Hepatocyte (in vitro differentiated cells): Measurements from ENCODE around the gene PGK1. TPM values are rescaled to one million over a fixed set of nuclear protein-coding genes. Genes with fewer than 3 reads are reported as not detected.

Source experiments
- DNase-seq: peaks from one replicate; pipeline ENCODE4 v3.0.0-alpha.2; 2016; ENCODE audit warnings: low spot score
- H2AFZ ChIP-seq: fragments of 200-600 bp; sonication (generic); 2 replicates; pipeline ENCODE4 v1.6.0; 2016; ENCODE audit warnings: antibody characterized with exemption, mild to moderate bottlenecking
- H3K27ac ChIP-seq: fragments of 200-600 bp; sonication (generic); 2 replicates; pipeline ENCODE4 v1.5.1; 2016; ENCODE audit warnings: mild to moderate bottlenecking
- H3K27me3 ChIP-seq: fragments of 200-600 bp; sonication (generic); 2 replicates; pipeline ENCODE4 v1.6.1; 2016
- H3K36me3 ChIP-seq: fragments of 200-600 bp; sonication (generic); replicated peaks from 2 replicates; pipeline ENCODE4 v1.5.1; 2016; ENCODE audit warnings: low read depth; ENCODE audit not compliant: insufficient read depth
- H3K4me1 ChIP-seq: fragments of 200-600 bp; sonication (generic); 2 replicates; pipeline ENCODE4 v1.5.1; 2016; ENCODE audit warnings: mild to moderate bottlenecking, moderate library complexity; ENCODE audit not compliant: insufficient read depth
- H3K4me2 ChIP-seq: fragments of 200-600 bp; sonication (generic); 2 replicates; pipeline ENCODE4 v1.6.0; 2016
- H3K4me3 ChIP-seq: fragments of 200-600 bp; sonication (generic); 2 replicates; pipeline ENCODE4 v1.5.1; 2016; ENCODE audit warnings: mild to moderate bottlenecking
- H3K79me2 ChIP-seq: fragments of 200-600 bp; sonication (generic); 2 replicates; pipeline ENCODE4 v1.6.0; 2017; ENCODE audit warnings: mild to moderate bottlenecking
- H3K9me2 ChIP-seq: fragments of 200-600 bp; sonication (generic); replicated peaks from 2 replicates; pipeline ENCODE4 v1.6.0; 2017; ENCODE audit warnings: mild to moderate bottlenecking; ENCODE audit not compliant: insufficient read depth
- H3K9me3 ChIP-seq: fragments of 200-600 bp; sonication (generic); 2 replicates; pipeline ENCODE4 v1.5.1; 2016; ENCODE audit warnings: low read depth, mild to moderate bottlenecking
- H4K20me1 ChIP-seq: fragments of 200-600 bp; sonication (generic); 2 replicates; pipeline ENCODE4 v1.6.0; 2016; ENCODE audit warnings: mild to moderate bottlenecking; ENCODE audit not compliant: insufficient read depth, poor library complexity, severe bottlenecking
- CTCF ChIP-seq: fragments of 200-600 bp; sonication (generic); IDR thresholded peaks from 2 replicates; pipeline ENCODE4 v1.5.1; 2016; ENCODE audit warnings: antibody characterized with exemption, mild to moderate bottlenecking; ENCODE audit not compliant: poor library complexity
- EZH2 ChIP-seq: fragments of 200-600 bp; sonication (generic); IDR thresholded peaks from 2 replicates; pipeline ENCODE4 v1.6.1; 2016; ENCODE audit warnings: antibody characterized with exemption, mild to moderate bottlenecking, borderline replicate concordance
- EZH2phosphoT487 ChIP-seq: fragments of 200-600 bp; sonication (generic); IDR thresholded peaks from one replicate; pipeline ENCODE4 v1.6.1; 2018; ENCODE audit warnings: antibody characterized with exemption, mild to moderate bottlenecking, low read depth, moderate library complexity; ENCODE audit not compliant: unreplicated experiment, severe bottlenecking
- WGBS: methylation state at CpG from one replicate; pipeline ENCODE4 v1.1.6; 2016; ENCODE audit warnings: low lambda C conversion rate; ENCODE audit errors: missing lambda C conversion rate; 5-methylcytosine and 5-hydroxymethylcytosine counted together
- polyA plus RNA-seq: library from polyadenylated mRNA; unstranded; fragments of >200 nt; fragmentation: Nextera tagmentation; extraction: Ambion mirVana; gene quantifications from 2 replicates; pipeline ENCODE4 v1.2.1, GENCODE V29; 2016
- total RNA-seq: library from RNA; depleted of rRNA; stranded (reverse); fragments of >200 nt; gene quantifications from 2 replicates; pipeline ENCODE4 v1.2.3, GENCODE V29; 2014

Gene PGK1
- total and polyA plus RNA-seq, 2 experiments from 2014 or later, result 255 to 283 TPM

- peaks cover 61% of the 10 kb centered on the region for H4K20me1 ChIP-seq
Observed at GRCh38 chrX:78111140-78111931, 7.3 kb downstream of the PGK1 start.

GRCh38 chrX:78116365-78116764 is 12.3 kb downstream of the PGK1 start:
- H3K4me3 ChIP-seq, result no peak overlapping the region
- DNase-seq, result no peak
- no peak overlapping the region for H3K27ac ChIP-seq
- H3K9me3 ChIP-seq, result no peaks in the 10 kb centered on the region
- no peaks in the 10 kb centered on the region for H3K27me3 ChIP-seq
- peaks cover 32% of the 10 kb centered on the region for H3K79me2 ChIP-seq
- no peaks in the 10 kb centered on the region for H3K36me3 ChIP-seq
- no peak overlapping the region for H3K4me2 ChIP-seq
- no peak overlapping the region for H2AFZ ChIP-seq
- no peaks in the 10 kb centered on the region for H3K9me2 ChIP-seq
- H3K4me1 ChIP-seq, result no peaks in the 10 kb centered on the region
- no peak for TF ChIP-seq CTCF
- no peak for TF ChIP-seq EZH2
- TF ChIP-seq EZH2phosphoT487, result no peak
- H4K20me1 ChIP-seq, result peaks cover 25% of the 10 kb centered on the region

More at GRCh38 chrX:78111140-78111931, 7.3 kb downstream of the PGK1 start:
- no peak for TF ChIP-seq EZH2phosphoT487
- TF ChIP-seq EZH2, result no peak
- no peak for TF ChIP-seq CTCF
- Histone ChIP-seq H3K4me1 (no peaks in the 10 kb centered on the region), H3K4me2 (no peak overlapping the region), H3K27ac (no peak overlapping the region), H3K36me3 (no peaks in the 10 kb centered on the region), H3K4me3 (no peak overlapping the region), H2AFZ (no peak overlapping the region), H3K27me3 (no peaks in the 10 kb centered on the region), H3K9me2 (no peaks in the 10 kb centered on the region), H3K79me2 (peaks cover 75% of the 10 kb centered on the region), H3K9me3 (no peaks in the 10 kb centered on the region)
- DNase-seq, result no peak
- 74% methylated on average over 10 of the region's 10 CpGs for whole genome bisulfite sequencing

GRCh38 chrX:78116766-78117165 is 12.7 kb downstream of the PGK1 start:
- WGBS, result 65% methylated on average over 2 of the region's 2 CpGs
- no peaks in the 10 kb centered on the region for H3K36me3 ChIP-seq
- no peaks in the 10 kb centered on the region for H3K27me3 ChIP-seq
- H3K4me3 ChIP-seq, result no peak overlapping the region
- no peak overlapping the region for H2AFZ ChIP-seq
- no peaks in the 10 kb centered on the region for H3K9me3 ChIP-seq
- H3K4me1 ChIP-seq, result no peaks in the 10 kb centered on the region
- peaks cover 35% of the 10 kb centered on the region for H3K79me2 ChIP-seq
- no peak for DNase-seq
- TF ChIP-seq CTCF (no peak), EZH2phosphoT487 (no peak), EZH2 (no peak)
- no peaks in the 10 kb centered on the region for H3K9me2 ChIP-seq
- no peak overlapping the region for H3K4me2 ChIP-seq
- H3K27ac ChIP-seq, result no peak overlapping the region
- H4K20me1 ChIP-seq, result peaks cover 26% of the 10 kb centered on the region
